ENCODE measurements around the gene MAP2K7.

DNA sequence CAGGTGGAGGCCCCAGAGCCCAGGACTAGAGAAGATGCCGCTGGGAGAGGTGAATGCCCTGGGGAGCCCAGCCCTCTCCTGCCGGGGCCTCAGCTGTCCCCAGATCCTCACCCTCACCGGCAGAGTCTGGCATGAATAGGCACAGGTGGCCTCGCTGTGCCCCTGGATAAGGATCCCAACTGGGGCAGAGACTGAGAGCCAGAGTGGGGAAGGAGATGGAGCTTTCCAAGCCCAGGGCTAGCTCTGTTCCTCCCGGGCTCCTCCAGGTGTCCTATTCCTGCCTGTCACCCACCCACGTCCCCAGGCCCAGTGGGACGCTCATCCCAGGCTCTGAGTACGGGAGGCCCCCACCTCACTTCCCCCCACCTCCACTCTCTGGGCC, 46.0 kb upstream of the MAP2K7 start:
- TF ChIP-seq KLF9 (tag by site-specific recombination; IDR thresholded peaks at IDR 0.05; ENCODE audit: low read depth) (no peak), ZNF521 (tag by site-specific recombination; IDR thresholded peaks at IDR 0.05) (no peak), ZNF791 (tag by site-specific recombination; IDR thresholded peaks at IDR 0.05) (no peak)
- TF ChIP-seq, protein P1, sequence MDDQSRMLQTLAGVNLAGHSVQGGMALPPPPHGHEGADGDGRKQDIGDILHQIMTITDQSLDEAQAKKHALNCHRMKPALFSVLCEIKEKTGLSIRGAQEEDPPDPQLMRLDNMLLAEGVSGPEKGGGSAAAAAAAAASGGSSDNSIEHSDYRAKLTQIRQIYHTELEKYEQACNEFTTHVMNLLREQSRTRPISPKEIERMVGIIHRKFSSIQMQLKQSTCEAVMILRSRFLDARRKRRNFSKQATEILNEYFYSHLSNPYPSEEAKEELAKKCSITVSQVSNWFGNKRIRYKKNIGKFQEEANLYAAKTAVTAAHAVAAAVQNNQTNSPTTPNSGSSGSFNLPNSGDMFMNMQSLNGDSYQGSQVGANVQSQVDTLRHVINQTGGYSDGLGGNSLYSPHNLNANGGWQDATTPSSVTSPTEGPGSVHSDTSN (CRISPR knock-in tag; IDR thresholded peaks at IDR 0.05): no peak

All from HEK293 (cell line).